Duodenal mucosa (tissue), 2 donors: ENCODE results near the gene SCARF2.
A peak's percentile ranks its signal among the peaks of the same experiment; 100 is the strongest.
"Not testable (repeated sequence)": the region's sequence is repeated elsewhere in the genome, so short reads cannot be mapped to it uniquely, and the experiment has no call there.

ENCODE experiments used
- H3K27ac ChIP-seq: one replicate; pipeline ENCODE4 v1.7.0; 2013; ENCODE audit warnings: low read depth, low read length
- H3K27me3 ChIP-seq, 2 donors: one replicate each; pipeline ENCODE4 v1.7.0; 2013; ENCODE audit warnings: low read length in 2 of 2, control low read depth in 1 of 2; ENCODE audit not compliant: insufficient read depth in 2 of 2, control insufficient read depth in 1 of 2
- H3K36me3 ChIP-seq, 2 donors: one replicate each; pipeline ENCODE4 v1.7.0; 2013; ENCODE audit warnings: low read length in 2 of 2, control low read depth in 1 of 2; ENCODE audit not compliant: insufficient read depth in 2 of 2, control insufficient read depth in 1 of 2
- H3K4me1 ChIP-seq, 2 donors: one replicate each; pipeline ENCODE4 v1.7.0; 2013; ENCODE audit warnings: low read length in 2 of 2, control low read depth in 1 of 2; ENCODE audit not compliant: insufficient read depth in 2 of 2, control insufficient read depth in 1 of 2
- H3K4me3 ChIP-seq, 2 donors: one replicate each; pipeline ENCODE4 v1.7.0; 2013; ENCODE audit warnings: low read length in 2 of 2, low read depth in 1 of 2
- H3K9ac ChIP-seq, 2 donors: one replicate each; pipeline ENCODE4 v1.7.0; 2013; ENCODE audit warnings: low read length in 2 of 2, low read depth in 1 of 2
- H3K9me3 ChIP-seq, 2 donors: one replicate each; pipeline ENCODE4 v1.7.0; 2013; ENCODE audit warnings: low read length in 2 of 2, control low read depth in 1 of 2; ENCODE audit not compliant: control insufficient read depth in 1 of 2

The SCARF2 gene

DNA sequence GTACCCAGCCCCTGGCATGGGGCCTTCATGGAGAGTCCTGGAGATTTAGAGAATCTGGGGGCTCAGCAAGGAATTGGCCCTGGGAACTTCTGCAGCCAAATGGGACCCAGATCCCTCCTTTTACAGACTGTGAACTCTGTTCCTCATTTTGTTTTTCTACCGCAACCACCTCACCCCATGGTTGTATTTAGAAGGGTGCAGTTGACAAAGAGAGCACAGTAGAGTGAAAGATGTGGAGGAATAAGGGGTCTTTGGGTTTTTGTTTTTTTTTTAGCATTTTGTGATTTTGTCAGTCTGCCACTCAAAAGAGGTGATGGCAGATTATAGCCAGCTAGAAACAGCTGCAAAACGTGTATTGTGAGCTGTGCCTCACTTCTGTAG, 41.7 kb downstream of the SCARF2 start:
- Histone ChIP-seq H3K27me3 (no peaks in the 10 kb centered on the region), H3K9ac (no peak overlapping the region), H3K36me3 (no peaks in the 10 kb centered on the region), H3K9me3 (no peaks in the 10 kb centered on the region), H3K4me3 (no peak overlapping the region), H3K4me1 (peaks cover 6 to 24% of the 10 kb centered on the region in 2 donors), H3K27ac (no peak overlapping the region)

DNA sequence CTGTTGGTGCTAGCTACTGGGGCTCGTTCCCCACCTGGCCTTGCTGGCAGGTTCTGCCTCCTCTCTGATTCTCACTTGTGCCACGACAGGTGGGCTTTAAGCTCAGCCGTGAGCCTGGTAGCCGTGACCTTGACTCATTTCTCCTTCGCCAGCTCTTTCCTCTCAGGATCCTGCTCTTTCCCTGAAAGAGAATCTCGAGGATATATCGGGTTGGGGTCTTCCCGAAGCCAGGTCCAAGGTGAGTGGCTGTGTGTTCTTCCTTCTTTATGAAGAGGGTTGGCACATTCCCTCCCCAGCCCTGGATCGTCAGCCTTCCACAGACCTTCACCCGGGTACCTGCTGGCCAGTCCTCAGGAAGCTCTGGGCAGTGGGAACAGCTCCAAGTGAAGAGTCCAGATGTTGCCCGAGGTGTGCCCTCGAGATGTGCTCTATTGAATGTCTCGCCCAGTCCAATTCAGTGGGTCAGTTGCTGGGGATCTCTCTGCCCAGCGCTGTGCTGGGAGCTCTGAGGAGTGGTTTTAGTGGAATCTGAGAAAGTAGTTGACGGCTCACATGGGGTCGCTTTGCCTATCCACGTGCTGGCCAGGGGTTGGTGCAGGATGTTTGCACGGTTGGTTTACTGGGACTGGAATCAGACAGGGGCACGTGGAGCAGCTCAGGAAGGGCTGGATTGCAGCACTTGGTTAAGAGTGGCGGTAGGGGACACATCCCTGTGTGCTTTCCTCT, 42.3 kb downstream of the SCARF2 start:
- no peaks in the 10 kb centered on the region for H3K9me3 ChIP-seq
- no peak overlapping the region for H3K27ac ChIP-seq
- H3K4me3 ChIP-seq, result peak overlapping the region; percentile 20 to 26
- no peaks in the 10 kb centered on the region for H3K27me3 ChIP-seq
- H3K9ac ChIP-seq, result no peak overlapping the region
- H3K36me3 ChIP-seq, result no peaks in the 10 kb centered on the region
- peaks cover 6 to 24% of the 10 kb centered on the region in 2 donors for H3K4me1 ChIP-seq

DNA sequence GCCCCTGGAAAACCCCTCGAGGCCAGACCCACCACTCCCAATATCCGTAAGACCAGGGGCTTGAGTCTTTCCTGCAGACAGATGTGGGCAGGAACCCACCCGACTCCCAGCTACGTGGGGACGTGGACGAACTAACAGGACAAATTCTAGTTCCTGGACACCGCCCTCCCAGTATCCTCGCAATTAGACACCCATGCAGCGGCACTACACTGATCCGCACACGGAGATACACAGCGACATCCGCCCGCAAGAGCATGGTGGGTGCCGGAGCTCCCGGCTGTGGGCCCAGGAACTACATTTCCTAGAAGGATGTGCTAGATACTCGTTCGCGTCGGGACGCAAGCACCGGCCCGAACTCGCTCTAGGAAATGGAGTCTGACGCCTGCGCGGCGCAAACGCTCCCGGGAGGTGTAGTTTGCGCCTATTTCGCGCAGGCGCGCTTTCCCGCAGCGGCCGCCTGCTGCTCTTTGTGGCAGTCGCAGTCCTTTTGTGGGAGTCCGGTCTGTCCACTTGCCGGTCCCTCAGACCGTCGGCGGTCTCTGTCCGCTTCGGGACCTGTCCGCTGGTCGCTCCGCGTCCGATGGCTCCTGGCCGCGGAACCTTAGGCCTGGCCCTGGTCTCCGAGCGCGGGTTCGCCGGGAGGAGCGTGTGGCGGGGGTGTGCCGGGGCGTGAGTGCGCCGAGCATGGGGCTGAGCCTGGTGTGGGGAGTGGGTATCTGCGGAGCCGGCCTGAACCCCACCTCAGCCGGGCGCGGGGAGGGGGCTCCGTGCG, 43.7 kb downstream of the SCARF2 start, which contains the start of gene ZNF74:
ZNF74 (plus strand) TSS at position 447 of the 772 bp plus-strand sequence. CDS start 478 bp downstream, outside the sequence.
- Histone ChIP-seq H3K36me3 (no peaks in the 10 kb centered on the region), H3K9me3 (no peaks in the 10 kb centered on the region), H3K4me3 (peak within 1 kb of the TSS; percentile 84 to 85), H3K27me3 (no peaks in the 10 kb centered on the region), H3K27ac (no peak within 1 kb of the TSS), H3K9ac (peak within 1 kb of the TSS; percentile 68 to 85), H3K4me1 (peaks cover 6 to 24% of the 10 kb centered on the region in 2 donors)

DNA sequence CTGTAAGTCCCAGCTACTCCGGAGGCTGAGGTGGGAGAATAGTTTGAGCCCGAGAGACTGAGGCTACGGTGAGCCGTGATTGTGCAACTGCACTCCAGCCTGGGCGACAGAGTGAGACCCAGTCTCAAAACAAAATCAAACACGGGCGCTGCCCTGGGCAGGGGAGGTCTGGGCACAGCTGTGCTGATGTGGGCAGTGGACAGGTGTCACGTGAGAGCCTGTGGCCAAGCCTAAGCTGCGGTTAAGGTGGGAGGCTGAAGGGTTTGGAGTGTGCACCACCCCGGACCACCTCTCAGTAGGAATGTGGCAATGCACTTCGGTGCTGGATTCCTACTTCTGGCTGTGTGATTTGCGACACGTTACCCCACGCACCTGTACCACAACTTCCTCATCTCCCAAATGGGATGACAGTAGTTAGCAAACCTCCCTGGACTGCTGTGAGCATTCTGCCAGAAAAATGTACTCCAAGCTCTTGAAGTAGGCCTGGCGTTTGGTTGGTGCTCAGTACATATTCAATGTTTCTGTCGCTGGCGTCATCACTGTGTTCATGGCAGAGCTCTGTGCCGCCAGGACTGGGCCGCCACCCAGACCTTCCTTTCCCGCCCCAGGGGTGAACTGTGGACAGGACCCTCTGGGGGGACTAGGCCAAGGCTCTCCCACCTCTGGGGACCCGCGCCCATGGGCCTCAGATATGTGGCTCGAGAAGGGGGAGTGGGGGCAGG, 44.5 kb downstream of the SCARF2 start:
- Histone ChIP-seq H3K4me1 (peaks cover 6 to 24% of the 10 kb centered on the region in 2 donors), H3K27ac (no peak overlapping the region), H3K36me3 (no peaks in the 10 kb centered on the region), H3K9me3 (no peaks in the 10 kb centered on the region), H3K4me3 (peak overlapping the region; percentile 84 to 85), H3K27me3 (no peaks in the 10 kb centered on the region), H3K9ac (peak overlapping the region; percentile 68 to 69)

DNA sequence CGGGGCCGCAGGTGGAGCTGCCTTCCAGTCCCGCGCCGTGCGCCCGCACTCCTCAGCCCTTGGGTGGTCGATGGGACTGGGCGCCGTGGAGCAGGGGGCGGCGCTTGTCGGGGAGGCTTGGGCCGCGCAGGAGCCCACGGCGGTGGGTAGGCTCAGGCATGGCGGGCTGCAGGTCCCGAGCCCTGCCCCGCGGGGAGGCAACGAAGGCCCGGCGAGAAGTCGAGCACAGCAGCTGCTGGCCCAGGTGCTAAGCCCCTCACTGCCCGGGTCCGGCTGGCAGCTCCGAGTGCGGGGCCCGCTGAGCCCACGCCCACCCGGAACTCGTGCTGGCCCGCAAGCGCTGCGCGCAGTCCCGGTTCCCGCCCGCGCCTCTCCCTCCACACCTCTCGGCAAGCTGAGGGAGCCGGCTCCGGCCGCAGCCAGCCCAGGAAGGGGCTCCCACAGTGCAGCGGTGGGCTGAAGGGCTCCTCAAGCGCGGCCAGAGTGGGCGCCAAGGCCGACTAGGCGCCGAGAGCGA, 45.2 kb downstream of the SCARF2 start:
- H3K36me3 ChIP-seq, H3K9ac ChIP-seq, H3K27ac ChIP-seq, H3K27me3 ChIP-seq, H3K4me3 ChIP-seq, H3K9me3 ChIP-seq: not testable (repeated sequence)
- peaks cover 6 to 24% of the 10 kb centered on the region in 2 donors for H3K4me1 ChIP-seq

DNA sequence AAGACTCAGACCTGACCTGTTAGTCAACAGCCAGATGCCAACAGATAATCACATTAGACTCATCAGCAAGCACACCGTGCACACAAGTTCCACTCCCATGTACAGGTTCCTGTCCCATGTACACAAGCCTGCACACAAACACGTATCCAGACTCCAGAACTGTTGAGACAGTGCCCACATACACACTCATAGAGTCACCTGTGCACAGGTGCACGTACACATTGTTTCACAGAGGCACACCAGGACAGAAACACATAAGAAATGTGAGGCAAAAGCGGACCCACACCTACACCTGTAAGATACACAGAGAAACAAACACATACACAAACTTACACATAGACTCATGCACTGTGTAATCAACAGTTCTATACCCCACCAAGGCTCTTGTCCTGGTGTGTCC, 46.4 kb downstream of the SCARF2 start:
- Histone ChIP-seq H3K36me3 (no peaks in the 10 kb centered on the region), H3K4me3 (no peak overlapping the region), H3K27me3 (no peaks in the 10 kb centered on the region), H3K4me1 (peaks cover 6 to 23% of the 10 kb centered on the region in 2 donors), H3K9me3 (no peaks in the 10 kb centered on the region), H3K9ac (no peak overlapping the region), H3K27ac (no peak overlapping the region)

DNA sequence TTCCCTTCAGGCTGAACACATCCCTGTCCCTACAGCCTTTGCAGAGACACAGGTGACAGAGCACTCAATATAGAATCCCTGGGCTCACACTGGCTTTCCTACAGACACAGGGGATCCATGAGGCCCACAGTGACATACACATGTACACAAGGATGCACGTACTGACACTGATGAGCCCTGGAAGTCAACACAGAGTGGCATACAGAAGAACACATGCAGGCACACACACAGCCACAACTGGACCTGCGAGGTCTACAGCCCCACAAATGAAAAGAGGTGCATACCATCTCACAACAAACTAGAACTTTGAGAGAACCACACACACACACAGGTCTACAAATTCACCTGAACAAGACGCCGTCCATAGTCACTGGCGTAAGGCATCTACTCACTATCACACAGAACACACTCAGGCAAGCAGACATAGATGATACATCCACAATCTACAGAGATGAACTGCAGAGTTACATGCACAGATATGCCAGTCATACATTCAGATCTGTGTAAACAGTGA, 47.2 kb downstream of the SCARF2 start:
- Histone ChIP-seq H3K4me1 (peaks cover 6 to 17% of the 10 kb centered on the region in 2 donors), H3K27ac (no peak overlapping the region), H3K27me3 (no peaks in the 10 kb centered on the region), H3K4me3 (no peak overlapping the region), H3K9me3 (no peaks in the 10 kb centered on the region), H3K9ac (no peak overlapping the region), H3K36me3 (no peaks in the 10 kb centered on the region)

DNA sequence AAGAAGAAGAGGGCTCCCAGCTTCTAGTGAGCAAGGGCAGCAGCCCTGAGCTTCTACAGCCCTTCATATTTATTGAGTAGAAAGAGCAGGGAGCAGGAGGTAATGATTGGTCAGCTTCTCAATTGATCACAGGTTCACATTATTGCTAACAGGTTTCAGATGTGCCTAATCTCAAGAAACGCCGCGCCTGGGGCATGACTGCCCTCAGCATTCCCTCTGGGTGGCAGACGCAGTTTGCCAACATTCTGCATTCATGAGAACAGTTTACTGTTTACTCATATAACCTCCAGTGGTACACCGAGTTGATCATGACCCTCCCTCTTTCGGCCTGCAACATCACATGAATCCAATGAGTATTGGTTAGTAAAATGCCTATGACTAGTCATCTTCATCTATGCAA, 48.3 kb downstream of the SCARF2 start:
- no peak overlapping the region for H3K9ac ChIP-seq
- no peaks in the 10 kb centered on the region for H3K36me3 ChIP-seq
- H3K27me3 ChIP-seq, result no peaks in the 10 kb centered on the region
- no peak overlapping the region for H3K27ac ChIP-seq
- H3K4me3 ChIP-seq, result no peak overlapping the region
- H3K4me1 ChIP-seq, result peaks cover 6 to 7% of the 10 kb centered on the region in 2 donors
- H3K9me3 ChIP-seq, result no peaks in the 10 kb centered on the region

DNA sequence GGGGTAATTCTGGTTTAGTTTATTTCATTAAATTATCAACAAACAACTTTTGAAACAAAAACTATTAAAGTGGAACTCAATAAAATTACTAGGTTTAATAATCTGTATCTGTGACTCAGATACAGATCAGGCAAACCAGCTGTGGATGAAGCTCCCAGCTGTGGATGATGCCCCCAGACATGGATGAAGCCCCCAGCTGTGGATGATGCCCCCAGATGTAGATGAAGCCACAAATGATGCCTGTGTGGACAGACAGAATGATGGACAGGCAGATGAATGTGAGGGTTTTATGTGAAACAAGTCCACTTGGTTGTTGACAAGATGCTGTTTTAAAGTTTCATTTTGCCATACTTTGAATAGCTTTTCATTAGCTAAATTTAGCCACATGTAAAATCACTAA, 49.4 kb downstream of the SCARF2 start:
- no peak overlapping the region for H3K4me3 ChIP-seq
- H3K27ac ChIP-seq, result no peak overlapping the region
- no peaks in the 10 kb centered on the region for H3K27me3 ChIP-seq
- H3K4me1 ChIP-seq, result peaks cover under 1% of the 10 kb centered on the region in 2 donors
- H3K36me3 ChIP-seq, result no peaks in the 10 kb centered on the region
- H3K9me3 ChIP-seq, result no peaks in the 10 kb centered on the region
- H3K9ac ChIP-seq, result no peak overlapping the region
